BLaER1 treated with 17β-estradiol and CSF1 and Interleukin-3, amounts not matched to agents 10 nM and 100 nM (cell line): ENCODE results near the gene WIPI1.

Source experiments
- H3K27ac ChIP-seq, 11 experiments: shearing (Covaris generic); formaldehyde crosslinking; 2 replicates each; pipeline ENCODE4 v1.8.1; 2022
- H3K27me3 ChIP-seq, 11 experiments: shearing (Covaris generic); formaldehyde crosslinking; 2 replicates each; pipeline ENCODE4 v1.8.1; 2022
- H3K36me3 ChIP-seq, 11 experiments: shearing (Covaris generic); formaldehyde crosslinking; 2 replicates each; pipeline ENCODE4 v1.8.1; 2022
- H3K4me1 ChIP-seq, 10 experiments: shearing (Covaris generic); formaldehyde crosslinking; 2 replicates each; pipeline ENCODE4 v1.8.1; 2022
- H3K4me2 ChIP-seq, 11 experiments: shearing (Covaris generic); formaldehyde crosslinking; 2 replicates each; pipeline ENCODE4 v1.8.1; 2022
- H3K4me3 ChIP-seq, 10 experiments: shearing (Covaris generic); formaldehyde crosslinking; 2 replicates each; pipeline ENCODE4 v1.8.1; 2022
- H3K9ac ChIP-seq, 11 experiments: shearing (Covaris generic); formaldehyde crosslinking; 2 replicates each; pipeline ENCODE4 v1.8.1; 2022
- H3K9me3 ChIP-seq, 11 experiments: shearing (Covaris generic); formaldehyde crosslinking; replicated peaks in 1 of 11; 2 replicates each; pipeline ENCODE4 v1.8.1; 2022
- H4K20me1 ChIP-seq, 11 experiments: shearing (Covaris generic); formaldehyde crosslinking; 2 replicates each; pipeline ENCODE4 v1.8.1; 2022
- Cebpa-rat ChIP-seq, 11 experiments: shearing (Covaris generic); IDR thresholded peaks; 2 replicates each; pipeline ENCODE4 v1.8.1; 2022

WIPI1 gene

DNA sequence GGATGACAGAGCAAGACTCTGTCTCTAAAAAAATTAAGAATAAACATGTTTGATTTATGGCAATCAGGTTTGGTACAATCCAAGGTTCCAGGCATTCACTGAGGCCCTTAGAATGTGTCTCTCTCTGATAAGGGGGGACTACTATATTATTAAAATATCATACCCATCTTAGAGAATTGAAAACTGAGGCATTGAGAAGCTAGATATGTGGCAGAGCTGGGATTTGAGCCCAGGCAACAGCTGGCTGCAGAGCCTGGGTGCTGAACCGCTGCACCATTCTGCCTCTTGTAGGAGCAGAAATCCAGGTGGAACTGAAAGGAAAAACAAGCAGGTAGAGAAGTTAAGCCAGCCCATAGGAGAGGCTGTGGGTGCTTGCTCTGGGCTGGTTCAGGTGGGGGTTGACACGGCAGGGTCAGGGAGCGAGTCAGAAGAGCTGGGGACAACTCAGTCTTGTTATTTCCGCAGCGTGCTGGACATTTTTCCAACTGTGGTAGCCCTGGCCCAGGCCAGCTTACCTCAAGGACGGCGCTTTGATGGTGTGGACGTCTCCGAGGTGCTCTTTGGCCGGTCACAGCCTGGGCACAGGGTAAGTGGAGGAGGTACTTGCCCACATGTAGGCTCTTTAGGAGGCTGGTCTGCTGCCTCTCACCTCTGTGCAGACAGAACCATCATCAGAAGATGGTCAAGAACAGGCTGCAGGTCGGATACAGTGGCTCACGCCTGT is 62.5 kb downstream of the WIPI1 start:
- Histone ChIP-seq H3K27ac (no peak overlapping the region), H3K27me3 (no peaks in the 10 kb centered on the region), H3K9ac (no peak overlapping the region), H3K4me2 (no peak overlapping the region), H3K4me3 (0 out of 20 replicates have a peak overlapping the region, but pooled peaks of 1 of the 10 experiments have one; percentile 8), H3K9me3 (peaks cover 14 to 25% (median 20%) of the 10 kb centered on the region in 11 experiments), H3K4me1 (peaks cover 16 to 38% (median 37%) of the 10 kb centered on the region in 10 experiments), H3K36me3 (peaks cover 0 to 12% (median 9%) of the 10 kb centered on the region in 11 experiments; a peak in 11 of 22 replicates), H4K20me1 (no peaks in the 10 kb centered on the region)
- TF ChIP-seq Cebpa-rat (IDR thresholded peaks at IDR 0.05), result no peak

DNA sequence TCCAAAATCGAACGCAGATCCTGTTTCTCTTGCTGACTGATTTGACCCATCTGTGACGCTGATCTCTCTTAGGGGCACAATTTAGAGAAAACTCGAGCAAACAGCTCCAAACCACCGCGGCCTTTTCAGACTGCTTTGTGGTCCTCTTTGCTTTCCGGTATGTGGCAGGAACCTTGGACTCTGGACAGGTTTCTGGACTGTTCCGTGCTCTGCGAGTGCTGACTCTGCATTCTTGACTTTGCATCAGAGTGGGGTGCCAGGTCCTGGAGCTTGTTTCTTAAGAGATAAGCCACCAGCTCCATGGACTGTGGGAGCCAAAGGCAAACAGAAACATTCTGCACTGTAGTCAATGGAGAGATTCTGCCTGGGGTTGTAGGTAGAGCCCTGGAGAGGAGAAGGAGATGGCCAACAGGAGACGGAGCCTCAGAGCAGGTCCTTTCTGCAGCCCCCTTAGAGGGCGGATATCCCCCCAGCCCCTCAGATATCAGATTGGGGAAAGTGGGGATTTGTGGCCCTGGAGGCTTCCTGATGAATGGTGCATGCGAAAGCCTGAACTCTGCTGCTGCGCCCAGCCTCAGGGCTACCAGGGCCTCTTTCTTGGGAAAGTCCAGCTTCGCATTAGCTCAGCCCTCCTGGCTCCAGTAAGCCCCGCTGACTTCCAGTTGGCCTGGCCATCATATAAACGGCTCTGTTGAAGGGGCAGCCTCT is 65.6 kb downstream of the WIPI1 start:
- H3K27ac ChIP-seq, result no peak overlapping the region
- no peak overlapping the region for H3K9ac ChIP-seq
- TF ChIP-seq Cebpa-rat (IDR thresholded peaks at IDR 0.05), result no peak
- H3K27me3 ChIP-seq, result no peaks in the 10 kb centered on the region
- peaks cover 14 to 25% (median 20%) of the 10 kb centered on the region in 11 experiments for H3K9me3 ChIP-seq
- no peak overlapping the region for H3K4me3 ChIP-seq
- H3K36me3 ChIP-seq, result peaks cover 0 to 12% (median 9%) of the 10 kb centered on the region in 11 experiments; a peak in 11 of 22 replicates
- no peak overlapping the region for H3K4me2 ChIP-seq
- no peaks in the 10 kb centered on the region for H4K20me1 ChIP-seq
- peaks cover 0 to 33% (median 28%) of the 10 kb centered on the region in 10 experiments; a peak in 18 of 20 replicates for H3K4me1 ChIP-seq

DNA sequence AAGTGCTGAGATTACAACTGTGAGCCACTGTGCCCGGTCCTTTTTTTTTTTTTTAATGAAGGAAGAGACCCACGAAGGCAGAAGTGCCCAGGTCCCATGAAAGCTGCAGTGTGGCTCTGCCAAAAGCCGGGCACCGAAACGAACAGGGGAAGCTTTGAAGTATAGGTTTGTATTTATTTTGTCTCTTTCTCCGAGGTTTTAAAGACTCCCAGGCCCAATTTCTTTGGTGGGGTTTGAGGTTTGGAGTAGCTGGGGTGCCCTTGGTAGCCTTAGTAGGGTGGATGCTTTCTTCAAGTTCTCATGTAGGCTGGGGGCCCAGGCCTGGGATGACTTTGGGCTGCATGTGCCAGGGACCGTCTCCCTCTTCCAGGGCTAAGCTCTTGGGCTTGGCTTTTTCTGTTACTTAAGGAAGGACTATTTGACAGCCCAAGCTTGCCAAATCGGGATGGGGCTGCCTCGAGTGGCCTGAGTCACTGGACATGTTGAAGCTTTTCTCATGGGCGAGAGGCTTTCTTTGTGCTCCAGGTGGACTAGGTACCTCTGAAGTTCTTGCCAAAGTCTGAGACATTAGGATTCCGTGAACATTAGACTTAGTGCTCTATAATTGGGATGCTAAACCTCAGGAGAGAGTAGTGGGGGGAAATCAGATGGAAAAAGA is 66.3 kb downstream of the WIPI1 start:
- Histone ChIP-seq H3K9me3 (peaks cover 14 to 22% (median 19%) of the 10 kb centered on the region in 11 experiments), H3K27me3 (no peaks in the 10 kb centered on the region), H4K20me1 (no peaks in the 10 kb centered on the region), H3K27ac (no peak overlapping the region), H3K4me1 (peaks cover 0 to 26% (median 22%) of the 10 kb centered on the region in 10 experiments; a peak in 18 of 20 replicates), H3K4me3 (no peak overlapping the region), H3K4me2 (no peak overlapping the region), H3K9ac (no peak overlapping the region), H3K36me3 (peaks cover 0 to 12% (median 9%) of the 10 kb centered on the region in 11 experiments; a peak in 11 of 22 replicates)
- TF ChIP-seq Cebpa-rat (IDR thresholded peaks at IDR 0.05), result no peak

DNA sequence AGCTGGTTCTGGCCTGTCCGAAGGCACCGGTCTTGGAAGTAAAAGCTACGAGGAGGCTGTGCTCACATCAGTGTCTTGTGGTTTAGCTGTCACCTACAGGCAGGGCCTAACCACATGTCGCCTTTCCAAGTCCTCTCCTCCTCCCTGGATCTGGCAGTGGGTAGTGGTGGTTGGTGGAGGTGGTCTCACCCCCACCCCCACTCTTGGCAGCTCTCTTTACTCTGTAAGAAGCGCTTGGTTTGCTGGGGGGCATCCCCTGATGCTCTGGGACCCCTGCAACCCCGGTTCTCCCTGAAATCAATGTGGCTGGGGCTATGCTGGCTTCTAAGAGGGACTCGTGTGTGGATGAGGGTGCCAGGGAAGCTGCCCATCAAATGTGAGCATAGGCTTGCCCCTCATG is 68.3 kb downstream of the WIPI1 start:
- H3K27me3 ChIP-seq, result no peaks in the 10 kb centered on the region
- no peak for TF ChIP-seq Cebpa-rat (IDR thresholded peaks at IDR 0.05)
- no peak overlapping the region for H3K4me3 ChIP-seq
- H3K9me3 ChIP-seq, result peaks cover 0 to 4% (median 1%) of the 10 kb centered on the region in 11 experiments; a peak in 6 of 22 replicates
- H3K27ac ChIP-seq, result peak overlapping the region in 4 of 11 experiments; percentile 9 to 47 (median 40); a peak in 5 of 22 replicates
- H3K36me3 ChIP-seq, result no peaks in the 10 kb centered on the region
- H3K4me1 ChIP-seq, result peaks cover 6 to 37% (median 33%) of the 10 kb centered on the region in 10 experiments
- H3K9ac ChIP-seq, result 0 out of 22 replicates have a peak overlapping the region, but pooled peaks of 1 of the 11 experiments have one; percentile 17
- H4K20me1 ChIP-seq, result no peaks in the 10 kb centered on the region
- H3K4me2 ChIP-seq, result peak overlapping the region in 9 of 11 experiments; percentile 47 to 77 (median 72); a peak in 15 of 22 replicates

DNA sequence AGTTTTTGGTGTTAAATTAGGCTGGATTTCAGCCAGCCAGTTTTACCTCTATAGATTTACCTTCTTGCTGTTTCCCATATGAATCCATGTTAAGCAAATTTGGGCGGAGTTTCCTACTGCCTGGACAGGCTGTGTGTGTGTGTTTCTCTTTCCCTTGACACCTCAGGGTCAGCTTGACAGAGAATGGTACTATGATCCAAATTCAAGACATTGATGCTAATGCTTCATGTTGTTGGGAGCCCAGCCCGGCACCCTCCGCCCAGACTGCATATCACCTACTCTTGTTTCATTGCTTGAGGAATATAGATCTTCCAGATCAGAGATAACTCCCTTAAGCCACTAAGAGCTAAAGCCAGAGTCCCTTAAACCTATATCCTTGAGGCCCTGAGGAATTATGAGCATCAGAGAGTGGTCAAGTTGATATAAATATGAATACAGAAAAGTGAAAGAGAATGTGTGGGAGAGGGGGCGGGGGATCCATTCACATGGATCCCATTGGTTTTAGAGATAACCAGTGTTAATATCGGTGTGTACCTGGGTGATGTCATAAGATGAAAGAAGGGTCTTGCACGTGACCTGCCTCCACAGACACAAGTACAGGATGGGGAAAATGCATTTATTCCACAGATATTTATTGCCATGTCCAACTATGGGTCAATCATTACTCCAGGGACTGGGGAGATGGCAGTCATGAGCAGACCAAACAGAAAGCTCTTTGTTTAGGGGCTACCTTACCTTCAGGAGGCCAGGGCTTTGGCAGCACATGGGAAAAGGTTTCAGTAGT is 69.7 kb downstream of the WIPI1 start:
- Histone ChIP-seq H4K20me1 (no peaks in the 10 kb centered on the region), H3K4me2 (peak overlapping the region; percentile 15 to 77 (median 72); a peak in 19 of 22 replicates), H3K27me3 (no peaks in the 10 kb centered on the region), H3K27ac (peak overlapping the region in 5 of 11 experiments; percentile 16 to 47 (median 42); a peak in 5 of 22 replicates), H3K9me3 (no peaks in the 10 kb centered on the region), H3K4me1 (peaks cover 18 to 51% (median 47%) of the 10 kb centered on the region in 10 experiments), H3K4me3 (no peak overlapping the region), H3K36me3 (no peaks in the 10 kb centered on the region), H3K9ac (no peak overlapping the region)
- TF ChIP-seq Cebpa-rat (IDR thresholded peaks at IDR 0.05), result no peak

DNA sequence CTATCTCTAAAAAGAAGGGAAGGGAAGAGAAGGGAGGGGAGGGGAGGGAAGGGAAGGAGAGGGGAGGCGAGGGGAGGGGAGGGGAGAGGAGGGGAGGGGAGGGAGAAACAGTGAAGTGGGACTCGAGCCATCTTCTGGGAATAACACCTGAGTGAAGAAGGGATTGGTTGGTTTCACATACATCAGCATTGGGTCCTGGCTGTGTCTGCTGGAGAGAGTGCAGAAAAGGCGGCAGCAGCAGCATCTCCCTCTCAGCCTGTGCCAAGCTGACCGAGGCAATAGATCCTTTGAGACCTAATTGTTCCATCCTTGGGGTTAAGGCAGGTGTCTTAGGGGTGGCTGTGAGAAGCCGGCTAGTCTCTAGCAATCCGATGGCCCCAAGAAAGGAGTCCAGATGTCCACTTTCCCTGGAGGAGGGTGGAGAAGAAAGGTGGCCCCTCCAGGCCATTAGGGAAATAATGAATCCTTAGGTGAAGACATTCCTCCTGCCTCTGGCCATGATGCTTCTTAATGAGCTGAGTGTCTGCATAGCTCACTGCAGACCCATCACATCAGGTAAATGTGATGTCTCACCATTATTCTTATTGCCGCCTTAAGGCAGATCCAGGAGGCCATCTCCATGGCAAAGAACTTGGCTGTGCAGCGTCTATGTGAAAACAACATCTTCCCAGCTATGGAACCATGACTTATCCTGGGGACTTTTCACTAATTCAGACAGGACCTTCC is 71.6 kb downstream of the WIPI1 start:
- H3K27ac ChIP-seq, result no peak overlapping the region
- no peak for TF ChIP-seq Cebpa-rat (IDR thresholded peaks at IDR 0.05)
- H3K4me1 ChIP-seq, result peaks cover 28 to 66% (median 54%) of the 10 kb centered on the region in 10 experiments
- no peak overlapping the region for H3K4me3 ChIP-seq
- no peaks in the 10 kb centered on the region for H3K9me3 ChIP-seq
- no peaks in the 10 kb centered on the region for H3K36me3 ChIP-seq
- no peak overlapping the region for H3K4me2 ChIP-seq
- H4K20me1 ChIP-seq, result no peaks in the 10 kb centered on the region
- no peak overlapping the region for H3K9ac ChIP-seq
- H3K27me3 ChIP-seq, result no peaks in the 10 kb centered on the region

DNA sequence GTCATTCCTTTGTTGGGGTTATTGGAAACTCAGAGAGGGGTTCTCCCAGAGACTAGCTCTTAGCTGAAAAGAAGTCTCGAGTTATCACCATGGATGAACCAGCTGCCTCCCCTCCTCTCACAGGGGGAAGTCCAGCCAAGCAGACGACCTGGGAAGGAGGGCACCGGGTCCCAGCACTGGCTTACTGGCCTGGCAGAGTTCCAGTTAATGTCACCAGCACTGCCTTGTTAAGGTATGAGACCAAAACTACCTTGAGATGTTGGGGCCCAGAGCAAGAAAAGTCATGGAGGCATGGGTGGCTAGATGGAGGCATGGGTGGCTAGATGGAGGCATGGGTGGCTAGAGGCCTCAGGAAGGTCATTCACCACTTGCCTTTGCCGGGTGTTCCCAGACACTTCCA is 72.4 kb downstream of the WIPI1 start:
- Histone ChIP-seq H3K27ac (peak overlapping the region in 6 of 11 experiments; percentile 59 to 80 (median 77); a peak in 9 of 22 replicates), H4K20me1 (no peaks in the 10 kb centered on the region), H3K27me3 (no peaks in the 10 kb centered on the region), H3K4me1 (peaks cover 30 to 67% (median 55%) of the 10 kb centered on the region in 10 experiments), H3K4me2 (peak overlapping the region in 9 of 11 experiments; percentile 58 to 84 (median 70); a peak in 17 of 22 replicates), H3K9ac (no peak overlapping the region), H3K4me3 (no peak overlapping the region), H3K9me3 (no peaks in the 10 kb centered on the region), H3K36me3 (no peaks in the 10 kb centered on the region)
- no peak for TF ChIP-seq Cebpa-rat (IDR thresholded peaks at IDR 0.05)

DNA sequence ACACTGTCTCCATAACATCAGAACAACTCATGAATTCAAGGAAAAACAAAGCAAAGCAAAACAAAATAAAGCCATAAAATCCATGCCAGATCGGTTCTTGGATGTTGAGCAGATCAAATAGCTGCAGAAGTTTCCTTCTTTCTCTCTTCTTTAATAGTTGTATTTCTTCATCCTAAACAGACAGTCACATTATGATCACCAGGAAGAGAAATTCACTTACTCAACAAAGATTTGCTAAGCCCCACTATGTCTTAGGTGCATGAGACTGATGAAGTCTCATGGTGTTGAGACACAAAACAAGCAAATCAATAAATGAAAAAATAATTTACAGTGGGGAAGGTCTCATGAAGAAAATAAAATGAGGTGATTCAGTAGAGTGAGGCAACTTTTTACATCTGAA is 72.8 kb downstream of the WIPI1 start:
- no peaks in the 10 kb centered on the region for H3K27me3 ChIP-seq
- no peaks in the 10 kb centered on the region for H3K9me3 ChIP-seq
- no peaks in the 10 kb centered on the region for H4K20me1 ChIP-seq
- peaks cover 30 to 67% (median 55%) of the 10 kb centered on the region in 10 experiments for H3K4me1 ChIP-seq
- peak overlapping the region; percentile 54 to 84 (median 68) for H3K4me2 ChIP-seq
- H3K36me3 ChIP-seq, result no peaks in the 10 kb centered on the region
- no peak for TF ChIP-seq Cebpa-rat (IDR thresholded peaks at IDR 0.05)
- H3K27ac ChIP-seq, result peak overlapping the region in 8 of 11 experiments; percentile 49 to 80 (median 72); a peak in 16 of 22 replicates
- no peak overlapping the region for H3K4me3 ChIP-seq
- H3K9ac ChIP-seq, result peak overlapping the region in 4 of 11 experiments; percentile 6 to 65 (median 58); a peak in 3 of 22 replicates
